ENCODE measurements around the gene NFE2L1. TPM values are rescaled to one million over a fixed set of nuclear protein-coding genes. Genes with fewer than 3 reads are reported as not detected.
"Not testable (repeated sequence)": the region's sequence is repeated elsewhere in the genome, so short reads cannot be mapped to it uniquely, and the experiment has no call there.

The NFE2L1 gene
- total RNA-seq, 2 donors from 2014 or later, result 87.8 to 244 TPM

GRCh38 chr17:48014595-48015111 is 33.5 kb upstream of the NFE2L1 start:
- Histone ChIP-seq H3K36me3 (no peaks in the 10 kb centered on the region), H3K4me3 (no peak overlapping the region), H3K27ac (no peak overlapping the region), H3K9me3 (no peaks in the 10 kb centered on the region), H3K4me1 (replicated peaks) (peaks cover 5% of the 10 kb centered on the region), H3K27me3 (replicated peaks; ENCODE audit: insufficient read depth) (no peaks in the 10 kb centered on the region)
- intact Hi-C loops (cut with DNase I), result loop anchor here (5.0 kb wide), 1 partner anchor 37 kb away; no protein-coding TSS in a partner anchor
- DNase-seq (ENCODE audit: low spot score), result no peak
- 78% methylated on average over 8 of the region's 8 CpGs for WGBS
- no peak for TF ChIP-seq CTCF (IDR thresholded peaks at IDR 0.05)
- TF ChIP-seq POLR2A (IDR thresholded peaks at IDR 0.05), result no peak
- TF ChIP-seq POLR2AphosphoS5 (IDR thresholded peaks at IDR 0.05), result no peak

- Histone ChIP-seq H3K27ac (no peak overlapping the region), H3K4me1 (replicated peaks) (peaks cover 5% of the 10 kb centered on the region), H3K4me3 (no peak overlapping the region), H3K36me3 (no peaks in the 10 kb centered on the region), H3K9me3 (no peaks in the 10 kb centered on the region), H3K27me3 (replicated peaks; ENCODE audit: insufficient read depth) (no peaks in the 10 kb centered on the region)
- TF ChIP-seq POLR2A (IDR thresholded peaks at IDR 0.05) (no peak), POLR2AphosphoS5 (IDR thresholded peaks at IDR 0.05) (no peak), CTCF (IDR thresholded peaks at IDR 0.05) (no peak)
- intact Hi-C loops (cut with DNase I), result loop anchor here (5.0 kb wide), 1 partner anchor 39 kb away; no protein-coding TSS in a partner anchor
- DNase-seq (ENCODE audit: low spot score), result no peak
- WGBS, result 92% methylated on average over 2 of the region's 2 CpGs
Observed at GRCh38 chr17:48016112-48016511, 32.0 kb upstream of the NFE2L1 start.

- 82% methylated on average over 4 of the region's 4 CpGs for WGBS
- not testable (repeated sequence) for H3K36me3 ChIP-seq; H3K27me3 ChIP-seq (replicated peaks; ENCODE audit: insufficient read depth); DNase-seq (ENCODE audit: low spot score); H3K4me1 ChIP-seq (replicated peaks); H3K27ac ChIP-seq; H3K9me3 ChIP-seq; H3K4me3 ChIP-seq
- intact Hi-C loops (cut with DNase I), result loop anchor here (5.0 kb wide), 1 partner anchor 40 kb away; no protein-coding TSS in a partner anchor
Observed at GRCh38 chr17:48017817-48018158, 30.4 kb upstream of the NFE2L1 start.

- no peak overlapping the region for H3K27ac ChIP-seq
Observed at GRCh38 chr17:48021934-48022333, 26.2 kb upstream of the NFE2L1 start.

GRCh38 chr17:48022901-48023300 is 25.3 kb upstream of the NFE2L1 start:
- H3K27ac ChIP-seq, result peak overlapping the region in 1 of 2 donors; percentile 70
- no peak for DNase-seq (ENCODE audit: low spot score)
- TF ChIP-seq CTCF (IDR thresholded peaks at IDR 0.05), result no peak
- TF ChIP-seq POLR2A (IDR thresholded peaks at IDR 0.05), result no peak
- no peak for TF ChIP-seq POLR2AphosphoS5 (IDR thresholded peaks at IDR 0.05)
- H3K4me3 ChIP-seq, result no peak overlapping the region
- intact Hi-C loops (cut with DNase I), result loop anchor here (5.0 kb wide), 1 partner anchor 594 kb away; the partner anchor contains the start of gene HOXB8
- WGBS, result 42% methylated on average over 6 of the region's 6 CpGs
- H3K9me3 ChIP-seq, result no peaks in the 10 kb centered on the region
- H3K36me3 ChIP-seq, result no peaks in the 10 kb centered on the region
- no peaks in the 10 kb centered on the region for H3K27me3 ChIP-seq (replicated peaks; ENCODE audit: insufficient read depth)
- peaks cover 30% of the 10 kb centered on the region for H3K4me1 ChIP-seq (replicated peaks)

More at GRCh38 chr17:48021934-48022333, 26.2 kb upstream of the NFE2L1 start:
- H3K4me1 ChIP-seq (replicated peaks), result peaks cover 29% of the 10 kb centered on the region
- no peaks in the 10 kb centered on the region for H3K9me3 ChIP-seq
- no peak overlapping the region for H3K4me3 ChIP-seq
- intact Hi-C loops (cut with DNase I), result loop anchor here (5.0 kb wide), 1 partner anchor 595 kb away; the partner anchor contains the start of gene HOXB8
- 79% methylated on average over 5 of the region's 5 CpGs for WGBS
- no peak for DNase-seq (ENCODE audit: low spot score)
- no peaks in the 10 kb centered on the region for H3K36me3 ChIP-seq
- no peak for TF ChIP-seq CTCF (IDR thresholded peaks at IDR 0.05)
- no peak for TF ChIP-seq POLR2A (IDR thresholded peaks at IDR 0.05)
- no peak for TF ChIP-seq POLR2AphosphoS5 (IDR thresholded peaks at IDR 0.05)
- H3K27me3 ChIP-seq (replicated peaks; ENCODE audit: insufficient read depth), result no peaks in the 10 kb centered on the region

Data from prostate gland (tissue), 2 donors.